ENCODE results near the gene ZNF853.
A peak's percentile ranks its signal among the peaks of the same experiment; 100 is the strongest.

Gene ZNF853

DNA sequence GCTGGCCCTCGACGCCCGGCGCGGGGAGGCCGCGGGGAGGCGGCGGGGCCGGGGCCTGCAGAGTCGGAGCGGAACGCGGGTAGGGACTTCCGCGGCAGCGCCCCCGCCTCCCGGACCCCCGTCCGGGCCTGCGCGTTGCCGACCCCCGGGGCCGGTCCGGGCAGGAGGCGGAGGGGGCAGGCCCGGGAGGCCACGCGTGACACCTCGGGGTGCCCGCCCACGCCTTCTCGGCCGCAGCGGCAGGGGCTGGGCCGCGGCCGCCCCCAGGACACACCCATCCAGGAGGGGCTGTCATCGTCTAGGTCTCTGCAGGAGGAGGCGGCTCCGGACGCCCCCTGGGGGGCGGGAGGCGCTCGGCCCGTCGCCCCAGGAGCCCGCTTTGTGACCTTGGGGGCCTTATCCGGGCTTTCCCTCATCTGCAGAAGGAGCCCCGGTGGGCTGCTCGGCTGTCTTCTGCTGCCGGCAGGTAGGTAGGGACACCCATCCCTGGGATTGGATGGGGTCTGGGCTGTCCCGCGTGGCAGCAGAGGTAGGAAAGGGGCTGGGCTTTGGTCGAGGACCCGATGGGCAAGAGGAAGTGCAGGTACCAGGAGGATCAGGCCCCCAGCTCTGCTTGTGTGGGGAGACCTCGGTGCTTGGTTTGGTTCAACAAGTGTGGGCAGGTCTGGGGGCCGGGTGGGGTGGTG, 22.3 kb downstream of the ZNF853 start:
- DNase-seq, result peak; percentile 57 to 81 (median 63)

DNA sequence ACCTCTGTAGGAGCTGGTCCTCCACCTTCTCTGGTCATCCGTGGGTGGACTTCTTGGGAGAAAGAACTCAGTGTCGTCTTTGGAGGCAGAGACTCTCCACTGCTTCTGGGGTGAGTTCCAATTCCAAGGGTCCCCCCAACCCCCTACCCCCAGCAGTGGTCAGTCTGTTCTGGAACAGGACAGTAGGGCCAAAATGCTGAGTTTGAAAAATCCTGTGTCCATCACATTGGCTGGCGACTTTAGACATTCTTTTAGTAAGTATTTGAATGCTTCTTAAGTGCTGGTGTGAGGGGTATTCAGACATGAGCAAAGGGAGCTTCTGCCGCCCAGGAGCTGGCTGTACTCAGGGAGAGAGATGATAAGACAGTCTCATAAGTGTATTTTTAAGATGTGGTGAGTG, 23.6 kb downstream of the ZNF853 start:
- DNase-seq, result no peak

DNA sequence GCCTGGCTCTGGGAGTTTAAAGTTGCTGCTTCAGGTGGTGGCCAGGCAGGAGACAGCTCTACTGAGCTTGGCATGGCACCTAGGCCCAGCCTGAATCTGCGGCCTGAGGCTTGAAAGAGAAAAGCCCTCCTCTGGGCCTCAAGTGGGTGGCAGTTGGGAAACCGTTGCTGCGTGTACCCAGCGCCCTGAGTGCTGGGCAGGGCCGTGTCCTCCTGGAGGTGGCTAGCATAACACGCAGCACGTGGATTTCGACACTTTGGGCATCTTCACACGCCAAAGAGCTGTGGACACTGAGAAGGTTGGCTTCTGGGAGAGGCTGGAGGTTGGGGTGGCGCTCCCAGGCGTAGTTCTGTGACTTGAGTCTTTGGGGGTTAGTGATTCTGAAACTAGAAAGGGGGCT, 24.2 kb downstream of the ZNF853 start:
- DNase-seq, result no peak

DNA sequence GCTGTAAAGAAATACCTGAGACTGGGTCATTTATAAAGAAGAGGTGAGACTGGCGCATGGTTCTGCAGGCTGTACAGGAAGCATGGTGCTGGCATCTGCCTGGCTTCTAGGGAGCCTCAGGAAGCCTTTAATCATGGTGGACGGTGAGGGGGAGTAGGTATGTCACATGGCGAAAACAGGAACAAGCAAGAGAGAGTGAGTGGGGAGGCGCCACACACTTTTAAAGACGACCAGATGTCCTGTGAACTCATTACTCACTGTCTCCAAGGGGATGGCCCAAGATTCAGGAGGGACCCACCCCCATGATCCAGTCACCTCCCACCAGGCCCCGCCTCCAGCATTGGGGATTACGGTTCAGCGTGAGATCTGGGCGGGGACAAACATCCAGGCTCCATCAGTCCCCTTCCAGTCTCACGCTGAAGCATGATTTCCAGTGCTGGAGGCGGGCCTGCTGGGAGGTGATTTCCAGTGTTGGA, 24.9 kb downstream of the ZNF853 start:
- DNase-seq, result peak; percentile 63 to 75 (median 73)

DNA sequence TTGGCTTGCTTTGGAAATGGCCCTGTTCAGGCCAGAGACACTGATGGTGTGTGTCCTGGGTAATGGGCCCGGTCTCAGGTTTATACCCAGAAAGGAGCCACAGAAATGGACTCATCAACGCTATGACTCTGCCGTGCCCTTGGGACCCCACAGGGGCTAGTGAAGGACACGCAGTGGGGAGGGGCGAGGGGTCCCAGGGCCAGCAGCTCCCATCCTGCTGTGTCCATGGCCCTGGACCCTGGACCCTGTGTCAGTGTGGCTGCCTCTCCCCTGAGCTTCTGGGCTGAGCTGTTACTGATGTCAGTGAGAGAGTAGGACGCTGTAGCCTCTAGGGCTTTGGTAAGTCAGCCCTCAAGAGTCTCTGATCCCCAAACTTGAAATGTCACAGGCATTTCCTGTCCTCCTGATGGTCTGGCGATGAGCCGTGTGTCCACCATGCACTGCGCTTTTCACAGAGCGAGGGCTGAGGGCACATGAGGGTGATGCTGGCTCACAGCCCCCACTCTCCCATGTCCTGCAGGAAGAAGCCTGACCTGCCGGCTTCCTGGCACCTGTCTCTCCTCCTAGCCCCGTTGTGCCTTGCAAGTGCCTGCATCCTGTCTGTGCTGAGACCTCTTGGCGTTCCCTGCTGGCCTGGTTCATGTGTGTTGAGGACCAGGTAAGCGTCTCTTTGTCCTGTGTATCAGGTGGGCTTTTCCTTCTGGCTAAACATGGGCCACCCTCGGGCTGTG, 26.1 kb downstream of the ZNF853 start:
- no peak for DNase-seq

DNA sequence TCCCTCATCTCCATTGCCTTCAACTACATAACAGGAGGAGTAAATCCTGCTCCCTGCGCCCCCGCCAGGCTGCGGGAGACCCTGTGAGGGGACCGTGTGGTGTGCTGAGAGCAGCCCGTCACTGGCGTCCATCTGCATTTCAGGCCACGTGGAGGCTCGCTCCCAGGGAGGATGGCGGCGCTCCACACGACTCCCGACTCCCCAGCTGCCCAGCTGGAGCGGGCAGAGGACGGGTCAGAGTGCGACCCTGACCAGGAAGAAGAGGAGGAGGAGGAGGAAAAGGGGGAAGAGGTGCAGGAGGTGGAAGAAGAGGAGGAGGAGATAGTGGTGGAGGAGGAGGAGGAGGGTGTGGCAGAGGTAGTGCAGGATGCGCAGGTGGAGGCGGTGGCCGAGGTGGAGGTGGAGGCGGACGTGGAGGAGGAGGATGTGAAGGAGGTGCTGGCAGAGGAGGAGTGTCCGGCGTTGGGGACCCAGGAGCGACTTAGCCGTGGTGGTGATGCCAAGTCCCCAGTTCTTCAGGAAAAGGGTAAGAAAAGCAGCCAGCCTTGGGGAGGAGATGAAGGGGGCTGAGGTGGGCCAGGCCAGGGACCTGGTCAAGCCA, 26.9 kb downstream of the ZNF853 start:
- no peak for DNase-seq

DNA sequence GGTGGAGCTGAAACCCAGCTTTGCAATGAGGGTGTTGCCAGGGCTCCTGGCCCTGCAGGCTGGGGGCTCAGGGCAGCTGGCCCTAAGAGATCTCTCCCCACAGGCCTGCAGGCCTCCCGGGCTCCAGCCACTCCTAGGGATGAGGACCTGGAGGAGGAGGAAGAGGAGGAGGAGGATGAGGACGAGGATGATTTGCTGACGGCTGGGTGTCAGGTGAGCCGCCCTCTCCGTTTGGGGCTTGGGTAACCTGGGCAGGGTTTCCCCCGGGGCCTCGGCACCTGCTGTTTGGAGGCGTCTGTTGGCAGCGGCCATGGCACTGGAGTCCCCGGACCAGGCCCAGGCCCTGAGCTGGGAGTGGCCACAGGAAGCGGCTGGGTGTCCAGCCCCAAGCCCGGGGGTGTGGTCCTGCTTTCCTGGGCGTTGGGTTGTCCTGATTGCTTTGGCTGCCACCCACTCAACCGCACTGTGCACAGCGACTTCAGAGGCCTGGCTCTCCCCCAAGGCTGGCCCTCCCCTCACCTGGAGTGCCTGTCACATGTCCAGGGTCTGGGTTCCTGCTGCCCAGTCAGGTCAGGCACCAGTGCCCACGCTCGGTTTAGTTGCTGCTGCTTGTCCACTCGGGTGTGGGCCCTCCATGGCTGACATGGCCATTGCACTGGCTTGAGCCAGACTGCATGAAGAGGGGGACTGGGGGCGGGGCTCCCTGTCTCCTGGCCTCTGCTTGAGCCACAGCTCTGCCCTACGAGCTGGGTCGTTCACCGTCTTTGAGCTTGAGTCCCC, 27.6 kb downstream of the ZNF853 start:
- no peak for DNase-seq

DNA sequence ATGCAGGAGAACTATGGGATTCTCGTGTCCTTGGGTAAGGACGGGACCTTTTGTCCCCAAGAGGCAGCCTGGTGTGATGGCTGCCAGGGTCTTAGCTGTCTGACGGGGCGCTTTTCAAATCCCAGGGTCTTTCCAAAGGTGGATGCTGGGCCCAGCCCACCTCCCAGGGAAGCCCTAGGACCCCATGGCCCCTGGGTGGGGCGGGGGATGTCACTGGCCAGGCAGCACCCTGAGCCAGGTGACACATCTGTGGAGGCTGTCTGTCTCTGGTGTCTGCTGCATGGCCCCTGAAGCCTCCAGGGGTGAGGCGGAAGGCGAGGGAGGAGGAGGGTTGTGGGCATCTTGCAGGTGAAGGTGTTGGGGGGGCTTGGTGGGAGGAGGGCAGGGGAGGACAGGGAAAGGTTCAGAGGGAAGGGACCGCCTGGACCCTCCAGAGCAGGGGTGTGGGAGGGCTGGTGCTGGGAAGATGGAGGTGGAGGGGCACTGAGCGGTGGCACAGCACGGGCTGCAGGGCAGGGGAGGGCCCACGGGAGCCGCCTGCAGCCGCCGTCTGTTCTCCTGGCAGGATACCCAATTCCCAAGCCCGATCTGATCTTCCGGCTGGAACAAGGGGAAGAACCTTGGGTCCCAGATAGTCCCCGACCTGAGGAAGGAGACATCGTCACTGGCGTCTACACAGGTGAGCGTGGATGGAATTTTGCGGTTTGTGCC, 28.7 kb downstream of the ZNF853 start:
- DNase-seq, result no peak

DNA sequence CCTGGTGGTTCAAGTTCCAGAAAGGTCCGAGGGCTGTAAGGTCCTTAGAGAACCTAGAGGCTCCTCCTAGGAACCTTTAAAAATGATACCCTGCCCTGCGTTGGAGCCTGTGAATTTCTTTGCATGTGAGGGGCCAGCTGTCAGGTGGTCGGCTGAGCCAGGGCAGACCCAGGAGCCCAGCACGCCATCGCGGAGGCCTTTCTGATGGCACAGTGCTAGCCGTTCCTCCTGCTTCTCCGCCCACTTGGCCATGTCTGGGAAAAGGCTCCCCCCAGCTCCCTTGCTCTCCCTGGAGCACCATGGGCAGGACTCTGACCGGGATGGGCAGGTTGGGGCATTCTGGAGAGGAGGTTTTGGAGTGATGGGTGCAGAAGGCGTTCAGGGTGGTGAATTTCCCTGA, 29.3 kb downstream of the ZNF853 start:
- DNase-seq, result no peak

DNA sequence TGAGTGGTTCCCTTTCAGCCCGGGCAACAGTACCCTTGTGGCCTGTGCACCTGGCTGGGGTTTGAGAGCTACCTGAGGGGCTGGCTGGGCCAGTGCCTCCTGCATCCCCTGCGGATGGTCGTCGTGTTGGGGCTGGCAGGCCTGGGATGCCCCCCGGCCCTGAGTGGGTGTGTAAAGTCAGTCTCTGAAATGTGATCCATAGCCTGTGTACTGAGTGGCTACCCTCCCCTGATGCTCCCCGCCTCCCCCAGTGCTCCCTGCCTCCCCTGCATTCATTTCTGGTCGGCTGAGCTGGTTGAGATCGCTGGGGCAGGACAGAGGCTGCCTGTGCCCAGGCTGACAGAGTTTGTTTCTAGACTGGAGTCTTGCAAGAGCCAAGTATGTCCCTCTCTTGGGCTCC, 31.1 kb downstream of the ZNF853 start:
- no peak for DNase-seq

DNA sequence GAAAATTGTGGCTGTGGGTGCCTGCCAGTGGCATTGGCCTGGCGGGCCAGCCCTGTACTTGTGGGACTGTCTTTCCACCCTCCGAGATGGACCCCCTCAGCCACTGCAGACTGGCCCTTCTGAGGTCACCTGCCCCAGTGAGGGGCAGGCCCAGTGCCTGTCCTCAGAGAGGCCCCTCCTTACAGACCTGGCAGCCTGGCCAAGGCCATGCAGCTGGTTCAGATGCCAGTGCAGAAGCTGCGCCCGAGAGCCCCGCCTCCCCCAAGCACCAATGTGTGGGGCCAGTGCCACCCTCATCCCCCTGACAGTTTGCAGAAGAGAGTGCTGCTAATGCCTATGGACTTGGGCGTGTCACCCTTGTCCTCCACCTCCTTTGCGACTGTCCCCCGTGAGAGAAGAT, 31.7 kb downstream of the ZNF853 start:
- DNase-seq, result no peak

DNA sequence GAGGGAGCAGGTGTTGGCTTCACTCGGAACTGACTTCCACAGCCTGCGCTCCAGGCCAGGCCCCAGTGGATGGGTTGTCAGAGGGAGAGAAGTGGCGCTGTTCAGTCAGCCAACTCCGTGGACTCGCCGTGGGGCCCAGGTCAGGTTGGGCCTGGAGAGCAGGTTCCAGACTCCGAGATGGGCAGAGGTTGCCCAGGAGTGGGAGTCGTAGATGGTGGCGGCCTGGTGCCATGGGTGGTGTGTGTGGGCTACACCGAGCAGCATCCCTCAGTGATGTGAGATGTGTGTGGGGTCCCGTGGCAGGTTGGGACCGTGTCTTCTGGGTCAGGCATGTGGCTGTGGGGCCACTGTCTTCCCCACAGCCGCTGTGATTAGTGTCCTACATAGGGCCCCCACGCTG, 32.1 kb downstream of the ZNF853 start:
- no peak for DNase-seq

DNA sequence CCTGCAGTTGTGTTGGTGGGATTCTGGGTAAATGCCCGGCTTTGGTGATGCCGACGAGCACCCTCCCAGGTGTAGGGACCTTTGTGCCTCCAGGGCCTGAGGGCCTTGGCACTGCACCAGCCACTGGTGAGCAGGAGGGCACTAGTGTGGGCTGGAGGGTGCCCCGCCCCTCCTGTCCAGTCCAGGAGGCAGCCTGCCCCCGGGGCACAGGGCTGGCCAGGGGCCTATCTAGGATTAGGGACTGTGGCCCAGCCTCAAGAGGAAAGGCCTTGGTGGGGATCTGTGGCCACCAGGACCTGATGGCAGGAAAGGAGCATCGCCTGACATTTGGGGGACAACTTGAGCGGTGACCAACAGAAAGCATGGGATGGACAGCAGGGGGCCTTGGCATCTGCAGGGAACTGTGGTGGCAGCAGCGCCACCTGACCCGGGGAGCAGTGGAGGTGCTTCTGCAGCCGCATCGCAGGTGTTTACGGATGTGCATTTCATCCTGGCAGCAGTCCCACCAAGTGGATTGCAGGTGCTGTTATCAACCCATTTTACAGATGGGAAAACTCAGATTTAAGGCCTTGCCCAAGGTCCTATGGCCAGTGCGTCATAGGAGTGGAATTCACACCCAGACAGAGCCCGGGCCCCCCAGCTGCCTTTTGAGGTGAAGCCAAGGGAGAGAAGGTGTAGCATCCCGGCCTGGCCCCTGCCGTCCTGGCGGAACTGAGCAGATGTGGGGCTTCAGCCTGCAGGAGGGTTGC, 32.8 kb downstream of the ZNF853 start:
- DNase-seq, result no peak

DNA sequence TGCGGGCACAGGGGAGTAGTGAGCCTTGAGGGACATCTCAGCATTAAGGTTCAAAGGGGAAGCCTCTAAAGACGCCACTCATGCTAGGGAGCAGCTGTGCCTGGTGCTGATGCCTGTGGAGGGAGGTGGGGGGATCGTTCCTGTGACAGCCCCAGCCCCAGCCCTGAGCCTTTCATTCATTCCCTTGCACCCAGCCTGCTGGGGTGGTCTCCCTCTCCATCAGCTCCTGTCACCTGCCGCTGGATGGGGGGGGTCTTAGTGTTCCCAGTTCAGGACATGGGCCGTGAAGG, 33.4 kb downstream of the ZNF853 start:
- no peak for DNase-seq

DNA sequence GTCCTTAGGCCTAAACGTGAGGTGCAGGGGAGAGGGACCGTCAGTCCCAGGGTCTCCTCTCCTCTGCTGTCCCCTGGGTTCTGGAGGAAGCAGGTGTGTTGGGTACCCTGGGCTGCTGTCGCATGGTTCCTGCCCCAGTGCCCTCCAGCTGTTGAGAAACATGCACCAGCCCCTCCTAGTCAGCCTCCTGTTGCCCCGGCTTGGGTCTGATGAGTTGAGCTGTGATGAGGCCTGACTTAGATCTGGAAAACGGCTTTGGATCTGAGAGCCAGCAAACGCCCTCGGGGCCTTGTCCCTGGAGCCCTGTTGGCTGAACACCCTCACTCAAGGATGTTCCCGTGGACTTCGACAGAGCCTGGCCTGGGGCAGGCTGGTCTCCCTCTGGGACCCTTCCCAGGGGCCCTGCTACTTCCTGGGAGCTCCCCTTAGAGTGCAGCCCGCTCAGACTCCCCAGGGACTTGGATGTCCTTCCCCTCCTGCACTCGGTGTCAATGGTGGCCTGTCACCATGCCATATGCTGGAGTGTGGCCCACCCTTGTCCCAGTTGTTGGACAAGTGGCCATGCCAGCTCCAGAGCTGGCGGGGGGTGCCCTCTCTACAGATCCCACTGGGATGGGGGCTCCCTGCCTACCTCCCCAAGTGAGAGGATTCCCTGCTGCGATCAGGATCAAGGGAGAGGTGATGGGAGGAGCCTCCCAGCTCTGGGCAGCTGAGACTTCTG, 34.0 kb downstream of the ZNF853 start:
- DNase-seq, result no peak

DNA sequence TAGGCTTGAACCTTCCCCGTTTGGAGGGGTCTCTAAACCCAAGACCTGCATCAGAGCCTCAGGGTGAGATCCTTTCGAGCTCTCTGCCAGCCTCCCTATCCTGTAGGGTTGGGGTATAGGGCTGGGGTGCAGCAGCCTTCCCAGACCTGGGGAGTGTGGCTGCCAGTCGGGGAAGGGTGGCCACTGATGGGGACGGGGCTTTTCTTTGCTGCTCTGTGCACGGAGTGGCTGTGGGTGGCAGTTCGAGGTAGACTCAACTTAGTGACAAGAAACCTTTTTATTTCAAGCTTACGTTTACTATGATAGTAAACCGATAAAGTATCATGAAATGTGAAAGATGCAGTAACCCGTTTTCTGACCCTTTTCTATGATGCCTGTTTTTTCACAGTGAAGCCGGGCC, 34.7 kb downstream of the ZNF853 start:
- no peak for DNase-seq

DNA sequence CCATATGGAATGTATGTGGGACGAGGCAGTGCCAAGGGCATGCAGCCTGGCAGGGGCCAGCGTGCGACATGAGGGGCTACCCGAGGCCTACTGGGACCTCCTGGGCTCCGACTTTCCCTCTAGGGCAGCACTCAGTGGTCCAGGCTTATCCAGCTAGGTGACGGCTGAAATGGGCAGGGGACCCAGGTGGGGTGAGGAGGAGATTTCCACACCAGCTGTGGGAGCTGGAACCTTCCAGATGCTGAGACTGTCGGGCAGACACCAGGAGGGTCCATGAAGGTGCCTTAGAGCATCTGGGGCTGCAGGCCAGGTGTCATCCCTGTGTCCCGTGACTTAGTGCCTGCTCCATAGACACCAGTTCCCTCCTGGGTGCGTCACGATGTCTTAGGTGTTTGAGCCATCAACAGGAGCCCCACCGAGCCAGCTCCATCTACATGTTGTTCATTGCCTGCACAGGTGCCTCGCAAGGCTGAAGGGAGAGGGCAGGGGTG, 35.2 kb downstream of the ZNF853 start:
- DNase-seq, result no peak

DNA sequence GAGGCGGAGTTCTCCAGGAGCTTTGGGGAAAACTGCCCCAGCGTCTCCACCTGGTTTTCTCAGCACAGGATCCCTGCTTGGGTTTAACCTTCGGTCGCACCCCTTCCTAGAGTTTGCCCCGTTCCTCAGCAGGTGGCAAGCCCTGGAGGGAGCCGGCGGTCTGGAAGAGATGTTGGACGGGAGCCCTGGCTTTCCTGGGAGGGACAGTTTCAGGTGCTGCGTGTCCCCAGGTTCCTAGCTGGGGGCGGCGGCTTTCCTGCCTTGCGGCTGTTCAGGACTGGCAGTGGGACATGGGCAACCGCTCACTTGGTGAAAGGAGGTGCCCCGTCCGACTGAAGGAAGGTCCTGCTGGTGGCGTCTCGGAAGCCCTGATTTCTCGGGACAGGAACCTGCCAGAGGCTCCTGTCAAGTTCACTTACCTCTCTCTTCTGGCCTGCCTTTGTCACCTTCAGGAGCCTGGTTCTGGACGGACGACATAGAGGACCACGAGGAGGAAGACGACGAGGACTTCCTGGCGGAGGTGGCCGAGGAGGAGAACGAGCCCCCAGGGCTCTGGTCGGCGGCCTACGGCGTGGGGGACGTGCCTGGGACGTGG, 36.5 kb downstream of the ZNF853 start:
- DNase-seq, result no peak

DNA sequence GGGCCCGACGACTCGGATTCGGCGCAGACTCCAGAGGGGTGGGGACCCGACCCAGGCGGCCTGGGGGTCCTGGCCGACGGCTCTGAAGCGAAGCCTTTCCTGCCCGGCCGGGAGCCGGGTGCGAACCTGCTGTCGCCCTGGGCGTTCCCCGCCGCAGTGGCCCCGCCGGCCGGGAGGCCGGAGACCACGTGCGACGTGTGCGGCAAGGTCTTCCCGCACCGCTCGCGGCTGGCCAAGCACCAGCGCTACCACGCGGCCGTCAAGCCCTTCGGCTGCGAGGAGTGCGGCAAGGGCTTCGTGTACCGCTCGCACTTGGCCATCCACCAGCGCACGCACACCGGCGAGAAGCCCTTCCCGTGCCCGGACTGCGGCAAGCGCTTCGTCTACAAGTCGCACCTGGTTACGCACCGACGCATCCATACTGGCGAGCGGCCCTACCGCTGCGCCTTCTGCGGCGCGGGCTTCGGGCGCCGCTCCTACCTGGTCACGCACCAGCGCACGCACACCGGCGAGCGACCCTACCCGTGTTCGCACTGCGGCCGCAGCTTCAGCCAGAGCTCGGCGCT, 37.1 kb downstream of the ZNF853 start:
- no peak for DNase-seq

All from suppressor macrophage treated with lipopolysaccharide for 1 hour (primary cell).